HCT116 (cell line): ENCODE measurements around the gene SLC15A3.

ENCODE experiments used
- CBX3 ChIP-seq: IDR thresholded peaks from 2 replicates; pipeline ENCODE4 v1.6.1; 2012; ENCODE audit warnings: low read depth
- CTCF ChIP-seq, 3 experiments: fragments of 200-600 bp in 1 of 3; sonication (generic) in 1 of 3; IDR thresholded peaks in 2 of 3; conservative IDR thresholded peaks in 1 of 3; 2 replicates each; pipeline ENCODE4 v1.5.1; 2012 to 2017; ENCODE audit warnings: low read depth in 2 of 3, low read length in 2 of 3, antibody characterized with exemption in 1 of 3, borderline replicate concordance in 1 of 3, control low read depth in 1 of 3, mild to moderate bottlenecking in 1 of 3, mixed read lengths in 1 of 3, mixed run types in 1 of 3, moderate library complexity in 1 of 3; ENCODE audit not compliant: insufficient read depth in 1 of 3
- EZH2 ChIP-seq: fragments of 200-600 bp; sonication (generic); IDR thresholded peaks from 2 replicates; pipeline ENCODE4 v1.6.1; 2017; ENCODE audit warnings: antibody characterized with exemption, mixed run types
- MAX ChIP-seq: IDR thresholded peaks from 2 replicates; pipeline ENCODE4 v1.6.1; 2012
- POLR2AphosphoS5 ChIP-seq: IDR thresholded peaks from 2 replicates; pipeline ENCODE4 v1.6.1; 2011; ENCODE audit warnings: mild to moderate bottlenecking, low read depth, low read length, moderate library complexity
- SIN3A ChIP-seq: IDR thresholded peaks from 2 replicates; pipeline ENCODE4 v1.6.1; 2012; ENCODE audit warnings: low read depth
- SP1 ChIP-seq: IDR thresholded peaks from 2 replicates; pipeline ENCODE4 v1.6.1; 2012; ENCODE audit warnings: low read depth
- TF ChIP-seq, protein P1 (sequence below): IDR thresholded peaks from 2 replicates; pipeline ENCODE4 v1.6.1; 2011; ENCODE audit warnings: mild to moderate bottlenecking, low read length, moderate library complexity; ENCODE audit not compliant: insufficient replicate concordance; ENCODE audit errors: extremely low read depth

GRCh38 chr11:60978546-60979380 lies 26.8 kb upstream of the SLC15A3 start:
- TF ChIP-seq POLR2AphosphoS5 (no peak), CBX3 (no peak), CTCF (IDR thresholded peaks at IDR 0.05 in 2 of 3, conservative IDR thresholded peaks at IDR 0.05 in 1 of 3; ENCODE audit: borderline replicate concordance in 1 of 3, insufficient read depth in 1 of 3, low read depth in 2 of 3, low read length in 2 of 3) (no peak), EZH2 (no peak), SIN3A (no peak), MAX (no peak), SP1 (no peak)
- TF ChIP-seq, protein P1, sequence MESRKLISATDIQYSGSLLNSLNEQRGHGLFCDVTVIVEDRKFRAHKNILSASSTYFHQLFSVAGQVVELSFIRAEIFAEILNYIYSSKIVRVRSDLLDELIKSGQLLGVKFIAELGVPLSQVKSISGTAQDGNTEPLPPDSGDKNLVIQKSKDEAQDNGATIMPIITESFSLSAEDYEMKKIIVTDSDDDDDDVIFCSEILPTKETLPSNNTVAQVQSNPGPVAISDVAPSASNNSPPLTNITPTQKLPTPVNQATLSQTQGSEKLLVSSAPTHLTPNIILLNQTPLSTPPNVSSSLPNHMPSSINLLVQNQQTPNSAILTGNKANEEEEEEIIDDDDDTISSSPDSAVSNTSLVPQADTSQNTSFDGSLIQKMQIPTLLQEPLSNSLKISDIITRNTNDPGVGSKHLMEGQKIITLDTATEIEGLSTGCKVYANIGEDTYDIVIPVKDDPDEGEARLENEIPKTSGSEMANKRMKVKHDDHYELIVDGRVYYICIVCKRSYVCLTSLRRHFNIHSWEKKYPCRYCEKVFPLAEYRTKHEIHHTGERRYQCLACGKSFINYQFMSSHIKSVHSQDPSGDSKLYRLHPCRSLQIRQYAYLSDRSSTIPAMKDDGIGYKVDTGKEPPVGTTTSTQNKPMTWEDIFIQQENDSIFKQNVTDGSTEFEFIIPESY, result no peak
